RWPE2 (cell line): ENCODE results near the gene SPTLC2.

Source experiments
- ATAC-seq: fragments of 200-7000 bp; cut with Tn5 transposase; 3 replicates; pipeline ENCODE4 v1.9.1; 2021; ENCODE audit warnings: low read depth
- DNase-seq: peaks from one replicate; pipeline ENCODE4 v3.0.0-alpha.2; 2020; ENCODE audit warnings: low spot score
- H3K27ac ChIP-seq: fragments of 450-650 bp; 2 replicates; pipeline ENCODE4 v1.5.1; 2017; ENCODE audit warnings: mild to moderate bottlenecking; ENCODE audit not compliant: poor library complexity, severe bottlenecking
- H3K27me3 ChIP-seq: fragments of 250-450 bp; sonication (Bioruptor Pico); 2 replicates; pipeline ENCODE4 v1.5.1; 2021; ENCODE audit warnings: mild to moderate bottlenecking, moderate library complexity; ENCODE audit not compliant: insufficient read depth, poor library complexity, severe bottlenecking
- H3K36me3 ChIP-seq: fragments of 250-450 bp; sonication (Bioruptor Pico); 2 replicates; pipeline ENCODE4 v1.5.1; 2020; ENCODE audit warnings: low read depth, mild to moderate bottlenecking, moderate library complexity
- H3K4me1 ChIP-seq: fragments of 250-450 bp; sonication (Bioruptor Pico); 2 replicates; pipeline ENCODE4 v1.5.1; 2021; ENCODE audit warnings: mild to moderate bottlenecking, moderate library complexity; ENCODE audit not compliant: insufficient read depth, poor library complexity, severe bottlenecking
- H3K4me3 ChIP-seq: fragments of 250-450 bp; sonication (Bioruptor Pico); 2 replicates; pipeline ENCODE4 v1.5.1; 2021; ENCODE audit warnings: mild to moderate bottlenecking, moderate library complexity; ENCODE audit not compliant: severe bottlenecking
- H3K9me3 ChIP-seq: fragments of 250-450 bp; sonication (Bioruptor Pico); 2 replicates; pipeline ENCODE4 v1.5.1; 2021; ENCODE audit warnings: mild to moderate bottlenecking, moderate library complexity; ENCODE audit not compliant: severe bottlenecking
- TF ChIP-seq, protein P1 (sequence below): fragments of 450-650 bp; IDR thresholded peaks from one replicate; pipeline ENCODE4 v1.5.1; 2017; ENCODE audit warnings: mild to moderate bottlenecking, moderate library complexity; ENCODE audit not compliant: poor library complexity, severe bottlenecking

SPTLC2 gene

GRCh38 chr14:77565289-77565993 is 51.0 kb downstream of the SPTLC2 start:
- H3K27me3 ChIP-seq: no peaks in the 10 kb centered on the region
- no peak overlapping the region for H3K27ac ChIP-seq
- no peak overlapping the region for H3K4me3 ChIP-seq
- no peaks in the 10 kb centered on the region for H3K9me3 ChIP-seq
- H3K36me3 ChIP-seq: peaks cover 69% of the 10 kb centered on the region
- DNase-seq: no peak
- H3K4me1 ChIP-seq: no peaks in the 10 kb centered on the region
- TF ChIP-seq, protein P1, sequence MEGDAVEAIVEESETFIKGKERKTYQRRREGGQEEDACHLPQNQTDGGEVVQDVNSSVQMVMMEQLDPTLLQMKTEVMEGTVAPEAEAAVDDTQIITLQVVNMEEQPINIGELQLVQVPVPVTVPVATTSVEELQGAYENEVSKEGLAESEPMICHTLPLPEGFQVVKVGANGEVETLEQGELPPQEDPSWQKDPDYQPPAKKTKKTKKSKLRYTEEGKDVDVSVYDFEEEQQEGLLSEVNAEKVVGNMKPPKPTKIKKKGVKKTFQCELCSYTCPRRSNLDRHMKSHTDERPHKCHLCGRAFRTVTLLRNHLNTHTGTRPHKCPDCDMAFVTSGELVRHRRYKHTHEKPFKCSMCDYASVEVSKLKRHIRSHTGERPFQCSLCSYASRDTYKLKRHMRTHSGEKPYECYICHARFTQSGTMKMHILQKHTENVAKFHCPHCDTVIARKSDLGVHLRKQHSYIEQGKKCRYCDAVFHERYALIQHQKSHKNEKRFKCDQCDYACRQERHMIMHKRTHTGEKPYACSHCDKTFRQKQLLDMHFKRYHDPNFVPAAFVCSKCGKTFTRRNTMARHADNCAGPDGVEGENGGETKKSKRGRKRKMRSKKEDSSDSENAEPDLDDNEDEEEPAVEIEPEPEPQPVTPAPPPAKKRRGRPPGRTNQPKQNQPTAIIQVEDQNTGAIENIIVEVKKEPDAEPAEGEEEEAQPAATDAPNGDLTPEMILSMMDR: no peak
- ATAC-seq: no peak; the same call in 1 of the 3 replicates

- TF ChIP-seq, protein P1: no peak
- DNase-seq: no peak
- H3K27ac ChIP-seq: no peak overlapping the region
Measured at GRCh38 chr14:77562681-77563080, 53.8 kb downstream of the SPTLC2 start.

DNA sequence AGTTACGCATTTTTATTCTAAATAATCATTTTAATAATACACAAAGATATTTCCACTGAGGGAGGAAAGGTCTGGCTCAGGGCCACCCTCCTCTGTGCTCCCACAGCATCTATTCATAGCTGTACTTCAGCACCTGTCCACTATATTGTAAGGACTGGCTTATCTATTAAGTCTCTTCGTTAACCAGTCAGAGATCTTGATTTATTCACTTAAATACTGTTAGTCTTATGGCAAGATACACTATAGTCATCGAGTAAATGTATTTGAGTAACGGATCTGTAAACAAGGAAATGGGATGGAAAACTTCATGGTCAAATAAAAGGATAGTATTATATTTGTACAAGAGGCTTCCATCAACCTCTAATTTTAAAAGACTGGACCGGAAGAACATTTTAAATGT is 54.6 kb downstream of the SPTLC2 start:
- DNase-seq (no peak), ATAC-seq (no peak)
- TF ChIP-seq, protein P1: no peak
- Histone ChIP-seq H3K27me3 (no peaks in the 10 kb centered on the region), H3K4me1 (no peaks in the 10 kb centered on the region), H3K4me3 (no peak overlapping the region), H3K36me3 (peaks cover 68% of the 10 kb centered on the region), H3K9me3 (no peaks in the 10 kb centered on the region), H3K27ac (no peak overlapping the region)

More at GRCh38 chr14:77562681-77563080, 53.8 kb downstream of the SPTLC2 start:
- H3K4me1 ChIP-seq: no peaks in the 10 kb centered on the region
- no peaks in the 10 kb centered on the region for H3K27me3 ChIP-seq
- H3K4me3 ChIP-seq: no peak overlapping the region
- no peaks in the 10 kb centered on the region for H3K9me3 ChIP-seq
- H3K36me3 ChIP-seq: peaks cover 67% of the 10 kb centered on the region
- no peak for ATAC-seq

GRCh38 chr14:77559381-77559780 is 57.1 kb downstream of the SPTLC2 start:
- Histone ChIP-seq H3K36me3 (peaks cover 89% of the 10 kb centered on the region), H3K4me1 (no peaks in the 10 kb centered on the region), H3K9me3 (no peaks in the 10 kb centered on the region), H3K27me3 (no peaks in the 10 kb centered on the region), H3K27ac (no peak overlapping the region), H3K4me3 (no peak overlapping the region)
- TF ChIP-seq, protein P1: no peak
- DNase-seq (no peak), ATAC-seq (no peak)

DNA sequence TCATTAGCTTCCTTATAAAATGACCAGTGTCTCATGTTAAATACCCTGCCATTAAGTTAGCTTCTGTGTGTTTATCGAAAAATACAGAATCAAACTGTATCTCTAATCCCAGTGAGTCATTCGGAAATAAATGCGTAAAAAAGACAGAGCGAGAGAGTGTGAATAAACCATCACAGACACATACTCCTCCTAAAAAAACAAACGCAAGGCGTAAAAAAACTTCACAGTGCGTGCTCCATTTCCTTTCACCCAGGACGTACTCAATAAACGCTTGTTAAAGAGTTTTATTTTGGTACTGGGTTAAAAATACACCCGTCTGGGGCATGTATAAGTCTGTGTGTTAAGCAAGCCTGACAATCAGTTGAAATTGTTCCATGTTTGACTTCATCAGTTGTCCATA is 59.0 kb downstream of the SPTLC2 start:
- Histone ChIP-seq H3K9me3 (no peaks in the 10 kb centered on the region), H3K4me1 (no peaks in the 10 kb centered on the region), H3K27ac (no peak overlapping the region), H3K4me3 (no peak overlapping the region), H3K27me3 (no peaks in the 10 kb centered on the region), H3K36me3 (peaks cover 84% of the 10 kb centered on the region)
- no peak for ATAC-seq
- no peak for DNase-seq
- TF ChIP-seq, protein P1: no peak
